ENCODE results near the gene TLX3. TPM values are rescaled to one million over a fixed set of nuclear protein-coding genes. Genes with fewer than 3 reads are reported as not detected.
A peak's percentile ranks its signal among the peaks of the same experiment; 100 is the strongest.

TLX3 gene
- total RNA-seq, 1 donor from 2014 or later, result 0.51 TPM

GRCh38 chr5:171306166-171306565, 2.9 kb upstream of the TLX3 start:
- Mint-ChIP-seq H3K36me3 (ENCODE audit: low read depth) (no peaks in the 10 kb centered on the region), H3K27me3 (ENCODE audit: low read depth) (peaks cover 91% of the 10 kb centered on the region), H3K4me1 (peaks cover 5% of the 10 kb centered on the region), H3K4me3 (no peak overlapping the region), H3K27ac (ENCODE audit: unreplicated experiment) (no peak overlapping the region), H3K9me3 (no peaks in the 10 kb centered on the region)
- DNase-seq (ENCODE audit: low read depth, low spot score), result no peak
- no peak for TF ChIP-seq CTCF (conservative IDR thresholded peaks at IDR 0.05)

GRCh38 chr5:171306781-171307591, 2.1 kb upstream of the TLX3 start:
- peaks cover 90% of the 10 kb centered on the region for H3K27me3 Mint-ChIP-seq (ENCODE audit: low read depth)
- H3K36me3 Mint-ChIP-seq (ENCODE audit: low read depth), result no peaks in the 10 kb centered on the region

DNA sequence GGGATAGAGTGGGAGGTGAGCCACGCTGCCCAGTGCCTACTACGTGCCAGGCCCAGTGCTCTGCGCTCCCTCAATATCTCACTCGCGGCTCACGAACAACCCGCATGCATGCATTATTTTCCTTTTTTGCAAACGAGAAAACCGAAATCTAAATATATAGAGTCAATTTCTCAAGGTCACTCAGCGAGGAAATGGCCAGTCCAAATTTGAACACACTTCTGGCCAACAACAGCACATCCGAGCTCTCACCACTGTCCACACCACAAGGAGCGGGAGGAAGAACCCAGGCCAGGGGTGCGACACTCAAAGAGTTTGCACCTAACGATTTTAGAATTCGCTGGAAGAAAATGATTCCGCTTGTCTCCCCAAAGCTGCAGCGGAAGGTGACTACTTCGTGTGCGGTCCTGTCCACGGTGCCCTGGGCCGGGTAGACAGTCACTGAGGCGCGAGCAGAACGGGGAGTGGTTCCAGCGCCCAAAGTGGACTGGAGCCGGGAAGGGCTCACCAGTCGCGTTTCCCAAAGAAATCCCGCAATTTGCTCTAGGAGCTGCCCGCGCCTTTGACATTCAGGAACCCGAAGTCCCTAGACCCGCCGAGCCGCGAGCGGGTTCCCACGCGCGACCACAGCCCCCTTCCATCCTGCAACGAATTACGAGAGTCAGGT, 1.1 kb upstream of the TLX3 start:
- H3K4me1 Mint-ChIP-seq, result peaks cover 8% of the 10 kb centered on the region

More at GRCh38 chr5:171306781-171307591, 2.1 kb upstream of the TLX3 start:
- Mint-ChIP-seq H3K4me1 (peaks cover 5% of the 10 kb centered on the region), H3K9me3 (no peaks in the 10 kb centered on the region), H3K27ac (ENCODE audit: unreplicated experiment) (no peak overlapping the region), H3K4me3 (peak overlapping the region; percentile 34)
- no peak for TF ChIP-seq CTCF (conservative IDR thresholded peaks at IDR 0.05)
- no peak for DNase-seq (ENCODE audit: low read depth, low spot score)

GRCh38 chr5:171309276-171310211, 496 bp downstream of the TLX3 start:
- peaks cover 16% of the 10 kb centered on the region for H3K4me1 Mint-ChIP-seq
- DNase-seq (ENCODE audit: low read depth, low spot score), result no peak
- no peak for TF ChIP-seq CTCF (conservative IDR thresholded peaks at IDR 0.05)
- H3K36me3 Mint-ChIP-seq (ENCODE audit: low read depth), result peaks cover 4% of the 10 kb centered on the region
- H3K9me3 Mint-ChIP-seq, result no peaks in the 10 kb centered on the region
- no peak overlapping the region for H3K27ac Mint-ChIP-seq (ENCODE audit: unreplicated experiment)
- H3K4me3 Mint-ChIP-seq, result peak overlapping the region; percentile 79
- H3K27me3 Mint-ChIP-seq (ENCODE audit: low read depth), result peaks cover 92% of the 10 kb centered on the region

More for the DNA sequence above, 1.1 kb upstream of the TLX3 start:
- no peak for TF ChIP-seq CTCF (conservative IDR thresholded peaks at IDR 0.05)
- H3K9me3 Mint-ChIP-seq, result no peaks in the 10 kb centered on the region
- H3K27ac Mint-ChIP-seq (ENCODE audit: unreplicated experiment), result no peak overlapping the region
- peaks cover 92% of the 10 kb centered on the region for H3K27me3 Mint-ChIP-seq (ENCODE audit: low read depth)
- peak overlapping the region; percentile 56 for H3K4me3 Mint-ChIP-seq
- peaks cover 2% of the 10 kb centered on the region for H3K36me3 Mint-ChIP-seq (ENCODE audit: low read depth)
- no peak for DNase-seq (ENCODE audit: low read depth, low spot score)

DNA sequence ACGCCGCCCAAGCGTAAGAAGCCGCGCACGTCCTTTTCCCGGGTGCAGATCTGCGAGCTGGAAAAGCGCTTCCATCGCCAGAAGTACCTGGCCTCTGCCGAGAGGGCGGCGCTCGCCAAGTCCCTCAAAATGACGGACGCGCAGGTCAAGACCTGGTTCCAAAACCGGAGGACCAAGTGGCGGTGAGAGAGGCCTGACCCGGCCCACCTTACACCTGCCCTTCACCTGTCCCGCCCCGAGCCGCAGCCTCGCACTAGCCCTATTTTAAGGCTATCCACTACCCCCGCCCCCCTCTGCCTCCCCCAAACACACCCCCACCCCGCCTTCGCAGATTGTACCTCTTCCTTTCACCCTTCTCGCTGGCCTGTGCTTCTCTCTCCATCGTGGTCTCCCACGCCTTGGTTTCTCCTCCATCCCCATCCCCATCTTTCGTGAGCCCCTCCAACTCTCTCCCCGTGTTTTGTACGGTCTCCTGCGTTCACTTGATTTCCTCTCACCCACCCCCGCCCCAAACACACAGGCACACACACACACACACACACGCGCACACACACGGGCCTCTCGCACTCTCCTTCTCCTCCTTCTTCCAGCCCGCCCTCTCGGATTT, 1.3 kb downstream of the TLX3 start:
- H3K9me3 Mint-ChIP-seq, result no peaks in the 10 kb centered on the region
- TF ChIP-seq CTCF (conservative IDR thresholded peaks at IDR 0.05), result peak; percentile 64
- H3K4me1 Mint-ChIP-seq, result peaks cover 16% of the 10 kb centered on the region
- H3K4me3 Mint-ChIP-seq, result peak overlapping the region; percentile 64
- no peak for DNase-seq (ENCODE audit: low read depth, low spot score)
- peaks cover 4% of the 10 kb centered on the region for H3K36me3 Mint-ChIP-seq (ENCODE audit: low read depth)
- no peak overlapping the region for H3K27ac Mint-ChIP-seq (ENCODE audit: unreplicated experiment)
- H3K27me3 Mint-ChIP-seq (ENCODE audit: low read depth), result peaks cover 92% of the 10 kb centered on the region
